ENCODE data around the gene WNT4.

WNT4 gene

DNA sequence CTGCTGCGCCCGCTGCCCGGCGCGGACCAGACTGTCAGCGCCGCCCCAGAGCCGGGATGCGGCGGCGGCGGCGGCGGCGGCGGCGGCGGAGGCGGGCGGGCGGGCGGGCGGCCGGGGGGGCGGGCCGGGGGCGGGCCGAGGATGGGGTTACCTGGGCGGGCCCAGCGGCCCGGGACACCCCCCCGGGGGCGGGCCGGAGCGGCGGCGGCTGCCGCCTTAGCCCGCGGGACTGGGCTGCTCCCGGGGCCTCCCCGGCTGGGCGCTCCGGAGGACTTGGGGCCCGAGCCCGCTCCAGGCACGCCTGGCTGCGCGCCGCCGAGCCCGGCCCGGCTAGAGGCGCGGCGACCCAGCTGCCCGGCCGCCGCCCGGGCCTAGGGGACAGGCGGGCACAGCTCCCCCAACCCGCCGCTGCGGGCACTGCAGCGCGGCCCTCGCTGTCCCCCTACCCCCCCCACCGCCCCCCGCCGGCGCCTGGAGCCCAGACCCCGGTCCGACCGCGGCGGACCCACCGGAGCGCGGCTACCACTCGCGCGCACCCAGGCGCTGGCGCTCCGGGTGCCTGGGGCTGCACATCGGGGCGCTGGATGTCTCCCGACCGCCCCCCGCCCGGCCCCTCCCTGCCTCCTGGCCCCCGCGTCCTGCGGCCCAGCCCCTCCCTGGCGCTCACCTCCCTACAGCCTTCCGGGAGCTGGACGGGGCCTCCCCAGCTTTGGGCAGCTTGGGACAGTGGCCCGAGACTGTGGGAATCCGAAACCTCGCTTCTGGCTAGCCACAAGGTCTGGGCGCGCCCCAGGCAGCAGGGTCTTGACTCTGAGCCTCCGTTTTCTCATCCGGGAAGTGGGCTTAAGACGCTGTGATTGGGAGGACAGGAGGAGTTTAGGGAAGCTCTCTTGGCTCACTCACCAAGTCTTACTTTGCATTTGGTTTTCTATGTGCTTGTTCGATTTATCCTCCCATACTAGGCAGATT lies at the start of gene WNT4:
Gene WNT4, minus strand, starts transcription at position 33 of the 969 bp plus-strand sequence. CDS start 175 bp downstream, outside the sequence.
- peak; percentile 55 to 59 for ATAC-seq

DNA sequence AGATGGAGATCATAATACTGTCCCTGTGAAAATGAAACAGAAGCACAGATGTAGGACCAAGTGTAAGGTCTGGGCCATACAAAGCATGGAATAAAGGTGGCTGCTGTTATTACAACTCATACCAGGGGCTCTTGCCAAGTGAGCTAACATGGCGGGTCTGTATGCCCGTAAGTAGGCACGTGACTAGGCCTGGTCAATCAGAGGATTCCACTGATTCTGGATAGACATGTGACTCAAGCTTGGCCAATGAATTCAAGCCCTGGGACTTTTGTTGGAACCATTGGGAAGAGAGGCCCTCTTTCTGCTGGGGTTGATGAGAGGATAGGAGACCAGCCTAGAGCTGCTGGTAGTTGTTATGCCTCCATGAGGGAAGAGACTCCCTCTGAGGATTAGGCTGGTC lies 47.8 kb upstream of the WNT4 start:
- no peak for ATAC-seq

DNA sequence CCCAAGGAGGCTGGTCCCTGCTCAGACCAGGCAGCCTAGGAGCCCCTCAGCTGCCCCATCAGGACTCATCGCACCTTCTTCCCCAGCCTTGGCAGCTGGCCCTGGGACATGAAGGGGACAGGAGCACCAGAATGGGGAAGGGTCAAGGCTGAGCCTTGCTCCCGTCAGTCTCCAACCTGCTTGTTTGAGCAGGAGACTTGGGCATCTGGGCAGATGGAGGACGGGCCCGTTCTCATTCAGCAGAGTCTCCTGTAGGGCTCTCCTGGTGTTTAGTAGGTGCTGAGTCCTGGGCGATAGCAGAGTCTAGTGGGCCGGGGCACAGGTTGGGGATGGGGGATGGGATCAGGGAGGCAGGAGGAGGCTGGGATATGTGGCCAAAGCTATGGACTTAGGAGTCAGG lies 47.4 kb upstream of the WNT4 start:
- no peak for ATAC-seq

DNA sequence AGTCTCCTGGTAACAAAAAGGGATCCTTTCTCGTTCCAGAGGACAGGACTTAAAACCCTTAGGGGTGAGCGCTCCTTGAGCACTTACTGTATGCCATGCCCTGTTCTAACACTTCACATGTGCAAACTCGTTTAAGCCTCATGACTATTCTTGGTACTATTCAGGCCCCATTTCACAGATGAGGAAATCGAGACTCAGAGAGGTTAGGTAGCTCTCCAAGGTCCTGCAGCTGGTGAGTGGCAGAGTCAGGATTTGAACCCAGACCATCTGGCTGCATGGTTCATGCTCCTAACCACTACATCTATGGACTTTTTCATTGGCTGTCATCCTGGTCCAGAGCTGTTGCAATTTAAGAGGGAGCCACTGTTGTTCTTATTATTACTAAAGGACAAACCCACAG lies 46.7 kb upstream of the WNT4 start:
- no peak for ATAC-seq

DNA sequence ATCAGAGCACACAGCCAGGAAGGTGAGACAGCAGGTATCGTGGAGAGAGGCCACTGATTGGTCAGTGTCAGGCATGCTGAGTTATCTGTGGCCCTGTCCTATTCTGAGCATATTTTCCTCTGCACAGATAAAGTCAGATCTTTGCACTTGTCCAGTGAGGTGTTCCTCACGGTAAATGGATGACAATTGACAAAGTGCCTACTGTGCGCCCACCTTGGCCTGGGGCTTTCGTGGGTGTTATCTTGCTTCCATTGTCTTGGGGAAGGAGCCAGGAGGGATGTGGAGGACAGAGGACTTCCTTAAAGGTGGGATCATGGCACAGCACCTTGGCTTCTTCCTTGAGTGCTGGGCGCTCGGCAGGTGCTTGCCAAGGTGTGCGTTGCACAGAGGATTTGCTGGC lies 46.0 kb upstream of the WNT4 start:
- ATAC-seq = no peak

DNA sequence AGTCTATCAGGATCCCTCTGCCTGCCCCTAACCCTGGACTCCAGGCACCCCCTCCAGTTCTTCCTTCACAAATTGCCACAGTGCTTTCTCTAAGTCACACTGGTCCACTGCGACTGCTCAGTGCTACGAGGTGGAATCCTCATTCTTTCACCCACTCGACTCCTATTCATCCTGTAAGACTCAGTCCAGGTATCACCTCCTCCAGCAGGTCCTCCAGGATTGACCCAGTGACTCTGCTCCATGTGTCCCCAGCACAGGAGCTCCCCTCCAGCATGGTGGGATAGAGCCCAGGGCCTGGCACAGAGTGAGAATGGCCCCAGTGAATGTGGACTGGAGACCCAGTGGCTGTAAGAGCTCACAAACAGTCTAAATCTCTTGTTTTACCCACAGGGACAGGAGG lies 45.5 kb upstream of the WNT4 start:
- no peak for ATAC-seq

DNA sequence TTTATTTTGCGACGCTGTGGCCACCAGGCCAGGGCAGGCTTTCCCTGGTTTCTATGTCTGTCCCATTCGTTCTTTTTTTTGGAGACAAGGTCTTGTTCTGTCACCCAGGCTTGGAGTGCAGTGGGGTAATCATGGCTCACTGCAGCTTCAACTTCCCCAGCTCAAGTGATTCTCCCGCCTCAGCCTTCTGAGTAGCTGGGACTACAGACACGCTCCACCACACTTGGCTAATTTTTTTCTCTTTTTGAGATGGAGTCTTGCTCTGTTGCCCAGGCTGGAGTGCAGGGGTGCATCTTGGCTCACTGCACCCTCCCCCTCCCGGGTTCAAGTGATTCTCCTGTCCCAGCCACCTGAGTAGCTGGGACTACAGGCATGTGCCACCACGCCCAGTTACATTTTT lies 43.4 kb upstream of the WNT4 start:
- no peak for ATAC-seq

DNA sequence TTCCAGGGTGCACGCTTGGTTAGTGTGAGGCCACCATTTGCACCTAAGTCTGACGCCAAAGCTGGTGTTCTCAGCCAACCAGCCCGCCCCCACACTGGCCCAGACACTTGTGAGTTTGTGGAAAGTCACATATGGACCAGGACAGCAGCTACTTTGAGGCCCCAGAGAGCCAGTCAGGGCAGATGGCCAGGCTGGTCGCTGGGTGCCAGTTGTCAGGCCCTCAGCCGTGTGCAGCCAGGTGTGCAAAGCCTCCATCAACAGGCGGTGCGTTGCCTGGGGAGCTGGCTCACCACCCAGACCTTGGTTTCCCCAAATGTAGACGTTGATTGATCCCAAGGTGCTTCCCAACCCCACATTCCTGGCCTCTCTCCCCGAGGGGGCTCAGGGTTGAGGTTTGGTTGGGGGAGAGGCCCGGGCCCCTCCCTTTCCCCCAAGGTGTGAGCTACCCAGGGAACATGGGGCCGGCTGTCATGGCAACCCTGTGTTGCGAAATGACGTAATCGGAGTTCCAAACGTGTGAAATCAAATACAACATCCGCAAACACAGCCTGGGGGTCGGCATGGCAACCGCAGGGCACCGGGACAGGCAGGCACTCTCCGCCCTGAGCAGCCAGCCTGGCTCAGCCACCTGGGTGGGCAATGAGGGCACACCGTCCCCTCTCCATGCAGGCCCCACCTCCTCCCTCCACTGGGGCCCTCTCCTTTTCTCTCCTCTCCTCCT lies 42.2 kb upstream of the WNT4 start:
- ATAC-seq = no peak

DNA sequence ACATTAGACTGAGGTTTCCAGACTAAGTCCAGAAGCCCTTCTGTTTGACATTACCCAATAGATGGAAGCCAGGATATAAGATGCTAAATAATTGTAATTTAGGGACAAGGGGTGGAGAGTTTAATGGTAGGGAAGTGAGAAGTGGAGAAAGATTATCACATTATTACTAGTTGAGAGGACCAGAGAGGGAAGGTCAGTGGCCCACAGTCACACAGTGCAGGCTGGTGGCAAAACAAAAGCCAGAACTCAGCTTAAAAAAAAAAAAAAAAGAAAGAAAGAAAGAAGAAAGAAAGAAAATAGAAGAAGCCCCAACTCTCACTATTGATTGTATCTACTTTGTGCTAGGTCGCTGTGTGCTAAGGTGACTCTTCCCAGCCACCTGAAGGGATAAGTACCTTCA lies 41.6 kb upstream of the WNT4 start:
- ATAC-seq = no peak

DNA sequence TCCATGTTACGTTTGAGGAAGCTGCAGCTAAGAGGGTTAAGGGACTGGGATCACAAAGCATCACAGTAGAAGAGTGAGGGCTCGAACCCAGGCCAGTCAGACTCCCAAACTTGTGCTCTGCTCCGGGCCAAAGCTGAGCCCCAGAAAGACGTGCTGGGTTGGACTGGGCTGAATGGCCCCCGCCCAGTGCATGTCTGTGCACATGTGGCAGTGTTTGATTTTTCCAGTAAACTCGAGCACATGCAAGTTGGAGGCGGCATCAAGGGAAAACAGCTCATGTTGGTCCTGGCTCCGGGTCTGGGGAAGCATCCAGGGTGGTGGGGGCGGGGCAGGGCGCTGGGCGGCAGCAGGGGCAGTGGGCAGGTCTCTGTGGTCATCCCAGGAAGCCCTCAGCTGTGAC lies 39.8 kb upstream of the WNT4 start:
- no peak for ATAC-seq

DNA sequence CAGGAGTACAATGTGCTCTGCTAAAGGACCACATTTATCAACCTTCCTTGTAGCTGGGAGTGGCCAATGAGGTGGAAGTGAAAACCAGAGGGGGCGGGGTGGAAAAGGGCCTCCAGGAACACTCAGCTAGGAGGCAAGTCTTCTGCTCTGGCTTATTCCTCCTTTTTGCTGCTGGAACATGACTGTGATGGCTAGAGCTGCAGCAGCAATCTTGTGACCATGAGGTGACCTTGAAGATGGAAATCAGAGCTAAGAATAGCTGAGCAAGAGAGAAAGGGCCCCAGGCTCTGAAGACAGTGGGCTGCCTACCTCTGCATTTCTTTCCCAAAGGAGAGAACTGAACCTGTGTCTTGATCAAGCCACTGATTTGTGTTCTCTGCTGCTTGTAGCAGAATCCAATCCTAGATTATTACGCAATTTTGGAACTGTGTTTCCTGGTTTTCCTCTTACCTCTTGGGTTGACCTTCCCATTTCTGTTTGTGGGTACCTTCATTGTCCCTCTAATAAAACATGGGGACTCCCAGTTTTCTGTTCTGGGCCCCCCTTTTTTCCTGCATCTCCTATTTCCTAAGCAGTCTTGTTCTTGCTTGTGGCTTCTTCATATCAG lies 36.4 kb upstream of the WNT4 start:
- no peak for ATAC-seq

DNA sequence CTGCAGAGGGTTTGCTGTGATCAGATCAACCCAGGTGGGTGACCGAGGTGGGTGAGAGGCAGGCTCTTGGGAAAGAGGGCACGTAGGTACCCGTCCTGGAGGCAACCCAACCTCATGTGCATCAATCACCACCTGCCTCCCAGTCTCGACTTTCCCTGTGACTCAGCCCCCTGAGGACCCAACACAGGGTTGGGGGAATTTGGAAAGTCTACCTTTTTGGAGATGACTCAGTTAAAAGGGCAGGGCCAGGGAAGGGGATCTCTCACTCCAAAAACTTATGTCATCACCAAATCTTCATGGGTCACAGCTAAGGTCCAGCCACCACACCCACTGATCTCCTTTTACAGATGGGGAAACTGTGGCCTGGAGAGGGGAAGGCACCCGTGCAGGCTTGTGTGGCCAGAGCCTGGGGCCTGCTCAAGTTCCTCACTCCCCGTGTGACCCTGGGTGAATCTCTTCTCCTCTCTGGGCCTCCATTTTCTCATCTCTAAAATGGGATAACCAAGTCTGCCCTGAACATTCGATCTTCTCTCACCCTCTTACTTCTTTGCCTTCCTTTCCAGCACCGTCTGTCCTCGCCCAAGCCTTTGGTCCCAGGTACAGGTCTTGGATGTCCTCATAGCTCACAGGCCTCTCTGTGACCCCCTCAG lies 34.6 kb upstream of the WNT4 start:
- ATAC-seq = peak in 1 of 2 donors; percentile 68

DNA sequence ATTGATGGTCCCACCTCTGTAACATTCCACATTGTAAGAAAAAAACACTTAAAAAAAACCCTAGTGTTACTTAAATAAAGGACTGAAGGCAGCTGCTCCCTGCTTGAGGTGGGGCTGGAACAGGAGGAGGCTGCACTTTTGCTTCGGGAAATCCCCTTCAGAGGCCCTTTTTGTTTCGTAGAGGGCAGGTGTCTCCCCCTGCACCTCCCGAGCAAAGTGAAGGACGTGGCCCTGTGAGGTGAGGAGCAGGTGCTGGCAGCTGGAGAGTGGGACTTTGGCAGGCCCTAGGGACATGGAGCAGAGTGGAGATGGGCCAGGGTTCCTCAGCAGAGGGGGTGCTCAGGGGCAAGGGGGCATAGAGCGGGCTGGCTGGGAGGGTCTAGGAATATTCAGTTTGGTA lies 33.4 kb upstream of the WNT4 start:
- peak; percentile 27 to 75 for ATAC-seq

DNA sequence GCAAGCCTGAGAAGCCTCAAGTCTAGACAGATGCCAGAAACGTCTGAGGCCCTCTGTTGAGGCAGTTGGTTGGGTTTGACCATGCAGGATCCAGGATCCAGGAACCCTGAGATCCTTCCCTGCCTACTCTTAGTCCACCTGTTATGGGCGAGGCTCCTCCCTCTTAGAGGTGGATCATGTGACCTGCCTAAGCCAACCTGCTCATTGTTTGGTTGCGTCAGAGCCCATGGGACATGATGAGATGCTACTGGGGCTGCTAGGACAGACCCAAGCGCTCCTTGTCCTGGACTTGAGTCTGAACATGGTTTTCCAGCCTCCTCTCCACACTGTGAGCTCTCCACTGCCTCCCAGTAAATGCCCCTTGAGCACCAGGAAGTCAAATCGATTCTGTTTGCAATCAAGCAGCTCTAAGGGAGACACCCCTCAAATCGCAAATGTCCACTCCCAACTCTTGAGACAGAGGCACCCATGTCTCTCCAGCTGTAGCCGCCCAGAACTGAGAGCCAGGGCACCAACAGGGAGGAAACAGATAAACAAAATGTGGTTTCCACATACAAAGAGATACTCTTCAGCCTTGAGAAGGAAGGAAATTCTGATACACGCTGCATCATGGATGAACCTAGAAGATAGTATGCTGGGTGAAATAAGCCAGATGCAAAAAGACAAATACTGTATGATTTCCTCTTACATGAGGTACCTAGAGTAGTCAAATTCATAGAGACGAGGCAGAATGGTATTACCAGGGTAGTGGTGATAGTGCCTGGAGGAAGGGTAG lies 31.7 kb upstream of the WNT4 start:
- no peak for ATAC-seq

DNA sequence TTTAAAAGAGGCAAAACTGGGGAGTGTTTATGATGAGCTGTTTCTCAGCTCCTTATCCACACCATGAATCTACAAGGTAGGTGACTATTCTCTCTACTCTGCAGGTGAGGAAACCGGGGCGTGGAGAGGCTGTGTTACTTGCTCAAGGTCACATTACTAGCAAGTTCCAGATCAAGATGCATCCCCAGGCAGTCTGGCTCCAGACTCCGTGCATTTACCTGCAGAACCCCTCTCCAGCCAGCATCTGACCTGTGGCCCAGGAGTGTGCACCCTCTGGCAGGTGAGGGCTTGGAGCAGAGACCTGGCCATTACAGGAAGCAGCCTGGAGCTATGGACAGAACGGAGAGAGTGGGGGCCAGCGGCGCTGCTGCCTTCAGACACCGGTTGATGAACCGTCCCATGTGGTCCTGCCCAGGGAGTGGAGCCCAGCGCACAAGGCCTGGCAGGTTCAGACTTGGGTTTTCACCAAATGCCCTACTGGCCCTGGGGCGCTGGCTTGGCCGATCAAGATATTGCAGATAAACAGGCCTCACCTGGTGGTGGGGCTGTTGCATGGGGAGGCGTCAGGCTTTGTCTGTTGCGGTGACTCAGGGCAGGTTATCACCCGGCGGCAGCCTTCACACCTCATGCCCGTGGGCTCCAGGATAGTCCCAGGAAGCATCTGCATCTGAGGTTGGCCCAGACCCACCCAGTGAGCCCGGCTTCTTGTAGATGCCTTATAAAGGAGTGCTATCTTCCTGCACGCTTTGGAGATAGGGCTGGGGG lies 29.2 kb upstream of the WNT4 start:
- ATAC-seq = no peak

DNA sequence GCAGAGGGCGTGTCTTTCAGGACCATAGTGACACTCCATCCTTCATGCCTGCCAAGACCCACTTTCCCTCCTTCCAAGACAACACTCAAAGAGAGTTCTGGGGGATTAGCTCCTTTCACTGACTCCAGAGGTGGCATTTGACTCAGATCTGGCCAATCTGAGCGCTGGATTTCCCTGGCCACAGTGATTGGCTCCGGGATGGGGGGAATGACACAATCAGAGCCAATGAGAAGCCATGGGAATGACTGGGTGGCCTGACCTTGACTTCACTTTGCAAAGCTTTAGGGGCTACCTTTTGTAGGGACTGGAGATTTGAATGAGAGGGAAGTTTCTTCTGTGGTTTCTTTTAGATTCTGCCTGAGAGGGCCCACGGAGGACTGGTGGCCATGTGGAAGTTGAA lies 26.9 kb upstream of the WNT4 start:
- ATAC-seq = no peak

DNA sequence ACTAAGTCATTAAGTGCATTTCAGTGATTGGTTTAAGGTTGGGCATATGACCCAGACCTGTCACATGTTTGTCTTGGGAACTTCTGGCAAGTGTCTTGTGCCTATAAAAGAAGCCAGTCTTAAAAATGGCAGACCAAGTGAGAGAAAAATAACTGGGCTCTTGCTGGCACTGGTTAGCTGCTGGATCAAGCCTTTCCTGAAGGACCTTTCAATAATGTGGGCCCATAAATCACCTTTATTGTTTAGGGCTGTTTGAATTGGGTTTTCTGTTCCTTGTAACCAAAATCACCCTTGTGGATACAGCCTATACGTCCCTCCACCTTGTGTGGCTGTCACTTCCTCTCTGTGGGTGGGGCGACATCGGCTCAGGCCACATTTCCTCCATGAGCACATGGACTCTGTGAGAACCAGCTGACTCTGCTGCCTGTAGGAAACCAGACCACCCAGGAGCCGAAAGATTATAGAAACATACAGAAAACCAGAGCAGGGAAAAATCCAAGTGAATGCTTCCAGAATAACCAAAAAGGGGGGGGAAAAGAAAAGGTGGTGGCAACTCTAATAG lies 25.6 kb upstream of the WNT4 start:
- ATAC-seq = no peak

DNA sequence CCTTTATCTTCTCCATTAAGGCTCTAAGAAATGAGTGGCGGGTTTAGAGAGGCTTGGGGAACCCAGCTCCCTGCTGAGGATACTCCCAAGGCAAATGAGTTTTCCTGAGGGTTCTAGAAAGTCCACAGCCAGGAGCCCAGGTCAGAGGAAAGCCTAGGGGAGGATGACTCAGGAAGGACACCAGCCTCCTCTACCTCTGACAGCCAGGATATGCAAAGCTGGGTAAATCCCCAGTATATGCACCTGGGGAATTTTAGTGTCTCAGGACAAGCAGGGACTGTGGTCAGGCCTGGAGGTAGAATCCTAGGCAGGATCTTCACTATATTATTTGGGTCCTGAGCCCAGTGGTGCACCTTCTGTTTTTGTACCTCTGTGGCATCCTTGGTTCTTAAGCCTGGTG lies 23.5 kb upstream of the WNT4 start:
- ATAC-seq = no peak

DNA sequence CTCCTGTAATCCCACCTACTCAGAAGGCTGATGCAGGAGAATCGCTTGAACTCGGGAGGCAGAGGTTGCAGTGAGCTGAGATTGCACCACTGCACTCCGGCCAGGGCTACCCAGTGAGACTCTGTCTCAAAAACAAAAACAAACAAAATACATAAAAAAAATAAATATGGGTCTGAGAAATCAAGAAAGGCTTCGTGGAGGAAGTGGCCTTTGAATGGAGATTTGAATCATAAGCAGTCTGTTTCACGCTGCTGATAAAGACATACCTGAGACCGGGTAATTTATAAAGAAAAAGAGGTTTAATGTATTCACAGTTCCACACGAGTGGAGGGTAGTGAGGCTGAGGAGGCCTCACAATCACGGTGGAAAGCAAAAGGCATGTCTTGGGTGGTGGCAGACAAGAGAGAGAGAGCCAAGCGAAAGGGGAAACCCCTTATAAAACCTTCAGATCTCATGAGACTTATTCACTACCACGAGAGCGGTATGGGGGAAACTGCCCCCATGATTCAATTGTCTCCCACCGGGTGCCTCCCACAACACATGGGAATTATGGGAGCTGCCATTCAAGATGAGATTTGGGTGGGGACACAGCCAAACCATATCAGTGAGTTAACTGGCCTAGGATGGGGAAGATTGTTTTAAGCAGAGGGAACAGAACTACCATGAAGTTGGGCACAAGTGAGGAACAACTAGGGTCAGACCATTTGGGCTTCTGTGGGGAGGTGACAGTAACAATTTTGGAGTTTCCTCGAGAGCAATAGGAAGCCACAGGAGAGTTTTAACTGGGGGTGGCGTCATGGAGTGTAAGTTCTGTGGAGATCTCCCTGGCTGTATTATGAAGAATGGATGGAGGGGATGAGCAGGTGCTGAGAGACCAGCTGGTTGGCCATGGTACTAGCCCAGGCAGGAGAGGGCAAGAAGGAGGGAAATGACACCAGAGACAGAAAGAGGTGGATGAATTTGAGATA lies 22.2 kb upstream of the WNT4 start:
- no peak for ATAC-seq

DNA sequence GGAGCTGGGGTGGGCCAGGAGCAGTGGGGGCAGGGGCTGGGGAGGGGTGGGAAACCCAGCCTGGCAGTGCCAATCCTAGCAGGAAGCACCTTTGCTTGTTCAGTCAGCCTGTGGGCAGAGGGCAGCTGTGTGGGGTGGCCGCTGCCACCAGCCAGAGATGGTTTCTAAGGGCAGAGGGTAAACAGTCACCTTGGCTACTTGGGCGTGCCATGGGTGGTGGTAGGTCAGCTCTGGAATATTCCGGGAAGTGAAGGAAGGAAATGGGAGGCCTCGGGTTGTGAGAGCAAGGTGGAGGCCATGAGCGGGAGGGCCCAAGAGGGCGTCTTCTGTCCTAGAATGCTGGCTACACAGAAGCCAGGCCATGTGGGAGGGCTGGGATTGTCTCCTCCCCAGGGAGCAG lies 20.7 kb upstream of the WNT4 start:
- ATAC-seq = no peak
